ENCODE results near the gene NAT9.
A peak's percentile ranks its signal among the peaks of the same experiment; 100 is the strongest.

NAT9 gene

GRCh38 chr17:74816905-74817620, 40.9 kb upstream of the NAT9 start:
- H3K4me3 ChIP-seq (ENCODE audit: low read depth, low read length) = no peak overlapping the region
- peaks cover 0 to 44% of the 10 kb centered on the region in 2 experiments; a peak in 1 of 3 replicates for H3K36me3 ChIP-seq (ENCODE audit: control insufficient read depth in 2 of 2, insufficient read depth in 1 of 2, low read length in 2 of 2)
- peak; percentile 58 for TF ChIP-seq ZNF341 (tag by site-specific recombination; IDR thresholded peaks at IDR 0.05; ENCODE audit: low read depth)
- TF ChIP-seq, protein P1, sequence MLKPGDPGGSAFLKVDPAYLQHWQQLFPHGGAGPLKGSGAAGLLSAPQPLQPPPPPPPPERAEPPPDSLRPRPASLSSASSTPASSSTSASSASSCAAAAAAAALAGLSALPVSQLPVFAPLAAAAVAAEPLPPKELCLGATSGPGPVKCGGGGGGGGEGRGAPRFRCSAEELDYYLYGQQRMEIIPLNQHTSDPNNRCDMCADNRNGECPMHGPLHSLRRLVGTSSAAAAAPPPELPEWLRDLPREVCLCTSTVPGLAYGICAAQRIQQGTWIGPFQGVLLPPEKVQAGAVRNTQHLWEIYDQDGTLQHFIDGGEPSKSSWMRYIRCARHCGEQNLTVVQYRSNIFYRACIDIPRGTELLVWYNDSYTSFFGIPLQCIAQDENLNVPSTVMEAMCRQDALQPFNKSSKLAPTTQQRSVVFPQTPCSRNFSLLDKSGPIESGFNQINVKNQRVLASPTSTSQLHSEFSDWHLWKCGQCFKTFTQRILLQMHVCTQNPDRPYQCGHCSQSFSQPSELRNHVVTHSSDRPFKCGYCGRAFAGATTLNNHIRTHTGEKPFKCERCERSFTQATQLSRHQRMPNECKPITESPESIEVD (tag by site-specific recombination; IDR thresholded peaks at IDR 0.05) = no peak
- H3K9me3 ChIP-seq (ENCODE audit: control insufficient read depth, insufficient read depth, low read depth, low read length) = no peaks in the 10 kb centered on the region
- ChIA-PET POLR2A (no interaction called here), CTCF (interaction anchor here (0.6 to 5.9 kb wide), 7 partner anchors 25 to 547 kb away, joined by 3 to 38 read pairs (median 4); no protein-coding TSS in a partner anchor)
- H3K4me1 ChIP-seq (ENCODE audit: control insufficient read depth, insufficient read depth, low read length) = no peaks in the 10 kb centered on the region
- H3K27ac ChIP-seq (ENCODE audit: extremely low read depth, low read depth, low read length) = no peak overlapping the region

DNA sequence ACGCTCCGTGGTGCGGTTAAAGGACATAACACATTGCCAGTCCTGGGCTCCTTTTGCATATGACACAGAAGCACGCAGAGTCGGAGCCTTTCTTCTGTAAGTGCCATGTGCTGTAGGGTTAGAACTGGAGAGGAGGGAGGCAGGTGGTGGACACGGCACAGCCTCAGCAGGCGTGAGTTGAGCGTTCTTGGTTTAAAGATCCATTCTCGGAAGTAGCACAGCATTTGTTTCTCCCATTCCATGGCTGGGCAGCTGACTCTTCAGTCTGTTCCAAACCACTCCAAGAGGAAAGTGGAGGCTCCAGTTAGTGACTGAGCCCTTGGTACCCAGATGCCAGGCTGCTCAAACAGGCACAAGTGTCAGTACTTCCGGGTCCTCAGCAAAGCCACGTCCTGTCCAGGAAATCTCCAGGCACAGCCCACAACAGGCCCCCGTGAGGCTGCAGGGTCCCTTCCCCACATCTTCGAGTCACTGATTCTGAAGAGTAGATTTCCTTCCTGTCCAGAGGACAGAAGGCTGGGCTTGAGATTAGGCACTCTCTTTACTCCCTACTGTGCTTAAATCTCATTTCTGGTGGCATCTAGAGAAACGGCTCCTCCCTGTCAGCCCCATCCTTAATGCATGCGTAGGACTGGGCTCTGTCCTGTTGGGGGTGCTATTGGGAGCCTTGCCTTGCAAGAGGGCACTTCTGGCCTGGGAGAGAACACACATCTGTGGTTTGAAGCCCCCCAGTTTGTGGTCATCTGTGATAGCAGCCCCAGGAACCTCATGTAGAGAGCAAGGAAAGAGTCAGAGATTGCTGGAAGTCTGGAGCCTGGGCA, 39.6 kb upstream of the NAT9 start:
- TF ChIP-seq ZEB2 (tag by site-specific recombination; IDR thresholded peaks at IDR 0.05) (no peak), ZNF341 (tag by site-specific recombination; IDR thresholded peaks at IDR 0.05; ENCODE audit: low read depth) (no peak; the same call in 1 of the 2 replicates), ZIC2 (tag by site-specific recombination; IDR thresholded peaks at IDR 0.05) (no peak), ZNF23 (tag by site-specific recombination; IDR thresholded peaks at IDR 0.05; ENCODE audit: borderline replicate concordance) (no peak), ATF2 (tag by site-specific recombination; IDR thresholded peaks at IDR 0.05; ENCODE audit: low read depth) (no peak), ZNF248 (tag by site-specific recombination; IDR thresholded peaks at IDR 0.05) (no peak), ZNF239 (tag by site-specific recombination; IDR thresholded peaks at IDR 0.05) (no peak), GFI1B (tag by site-specific recombination; IDR thresholded peaks at IDR 0.05) (no peak)
- TF ChIP-seq, protein P2, sequence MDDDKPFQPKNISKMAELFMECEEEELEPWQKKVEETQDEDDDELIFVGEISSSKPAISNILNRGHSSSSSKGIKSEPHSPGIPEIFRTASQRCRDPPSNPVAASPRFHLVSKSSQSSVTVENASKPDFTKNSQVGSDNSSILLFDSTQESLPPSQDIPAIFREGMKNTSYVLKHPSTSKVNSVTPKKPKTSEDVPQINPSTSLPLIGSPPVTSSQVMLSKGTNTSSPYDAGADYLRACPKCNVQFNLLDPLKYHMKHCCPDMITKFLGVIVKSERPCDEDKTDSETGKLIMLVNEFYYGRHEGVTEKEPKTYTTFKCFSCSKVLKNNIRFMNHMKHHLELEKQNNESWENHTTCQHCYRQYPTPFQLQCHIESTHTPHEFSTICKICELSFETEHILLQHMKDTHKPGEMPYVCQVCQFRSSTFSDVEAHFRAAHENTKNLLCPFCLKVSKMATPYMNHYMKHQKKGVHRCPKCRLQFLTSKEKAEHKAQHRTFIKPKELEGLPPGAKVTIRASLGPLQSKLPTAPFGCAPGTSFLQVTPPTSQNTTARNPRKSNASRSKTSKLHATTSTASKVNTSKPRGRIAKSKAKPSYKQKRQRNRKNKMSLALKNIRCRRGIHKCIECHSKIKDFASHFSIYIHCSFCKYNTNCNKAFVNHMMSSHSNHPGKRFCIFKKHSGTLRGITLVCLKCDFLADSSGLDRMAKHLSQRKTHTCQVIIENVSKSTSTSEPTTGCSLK (tag by site-specific recombination; IDR thresholded peaks at IDR 0.05) = no peak

DNA sequence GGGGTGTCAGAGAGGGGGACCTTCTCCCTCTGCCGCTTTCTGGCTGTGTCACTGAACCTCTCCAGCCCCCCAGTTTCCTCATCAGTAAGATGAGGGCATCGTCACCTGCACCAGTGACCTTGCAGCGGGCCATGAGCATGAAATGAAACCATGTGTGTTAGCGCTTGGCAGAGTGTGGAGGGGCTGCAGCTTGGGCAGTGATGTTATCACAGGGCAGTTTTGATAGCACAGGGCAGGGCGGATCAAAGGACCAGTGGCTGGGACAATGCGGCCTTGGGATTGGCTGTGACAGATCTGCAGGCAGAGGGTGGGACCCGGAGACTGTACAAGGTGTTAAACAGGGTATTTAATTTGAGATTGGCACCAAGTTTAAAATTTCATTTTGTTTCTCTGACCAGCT, 38.9 kb upstream of the NAT9 start:
- ChIA-PET POLR2A (no interaction called here), CTCF (interaction anchor here (0.5 to 5.9 kb wide), 4 partner anchors 10 to 609 kb away, joined by 3 to 38 read pairs (median 4); no protein-coding TSS in a partner anchor)
- H3K4me3 ChIP-seq (ENCODE audit: low read depth, low read length) = no peak overlapping the region
- H3K27ac ChIP-seq (ENCODE audit: extremely low read depth, low read depth, low read length) = no peak overlapping the region
- H3K4me1 ChIP-seq (ENCODE audit: control insufficient read depth, insufficient read depth, low read length) = no peaks in the 10 kb centered on the region
- H3K36me3 ChIP-seq (ENCODE audit: control insufficient read depth in 2 of 2, insufficient read depth in 1 of 2, low read length in 2 of 2) = peaks cover 0 to 37% of the 10 kb centered on the region in 2 experiments; a peak in 2 of 3 replicates
- H3K9me3 ChIP-seq (ENCODE audit: control insufficient read depth, insufficient read depth, low read depth, low read length) = no peaks in the 10 kb centered on the region
- no peak for TF ChIP-seq ZNF660 (tag by site-specific recombination; IDR thresholded peaks at IDR 0.05)
- TF ChIP-seq ZNF558 (tag by site-specific recombination; IDR thresholded peaks at IDR 0.05) = no peak
- TF ChIP-seq SCRT2 (tag by site-specific recombination; IDR thresholded peaks at IDR 0.05) = no peak
- TF ChIP-seq ZNF473 (tag by site-specific recombination; IDR thresholded peaks at IDR 0.05) = no peak
- no peak for TF ChIP-seq ZNF792 (tag by site-specific recombination; IDR thresholded peaks at IDR 0.05)
- no peak for TF ChIP-seq ZNF211 (tag by site-specific recombination; IDR thresholded peaks at IDR 0.05; ENCODE audit: low read depth)
- no peak for TF ChIP-seq ZNF223 (tag by site-specific recombination; IDR thresholded peaks at IDR 0.05)
- no peak for TF ChIP-seq ZNF629 (tag by site-specific recombination; IDR thresholded peaks at IDR 0.05)
- no peak for TF ChIP-seq ZXDB (tag by site-specific recombination; IDR thresholded peaks at IDR 0.05)
- TF ChIP-seq ZNF433 (tag by site-specific recombination; IDR thresholded peaks at IDR 0.05; ENCODE audit: low read depth) = no peak
- TF ChIP-seq ZBTB48 (tag by site-specific recombination; IDR thresholded peaks at IDR 0.05) = no peak
- TF ChIP-seq KLF1 (tag by site-specific recombination; IDR thresholded peaks at IDR 0.05) = no peak

More for the DNA sequence above, 39.6 kb upstream of the NAT9 start:
- no peak overlapping the region for H3K27ac ChIP-seq (ENCODE audit: extremely low read depth, low read depth, low read length)
- CTCF ChIA-PET = interaction anchor here (0.6 to 5.9 kb wide), 8 partner anchors 11 to 546 kb away, joined by 3 to 38 read pairs (median 4); no protein-coding TSS in a partner anchor
- POLR2A ChIA-PET = no interaction called here
- H3K4me1 ChIP-seq (ENCODE audit: control insufficient read depth, insufficient read depth, low read length) = no peaks in the 10 kb centered on the region
- H3K36me3 ChIP-seq (ENCODE audit: control insufficient read depth in 2 of 2, insufficient read depth in 1 of 2, low read length in 2 of 2) = peaks cover 0 to 38% of the 10 kb centered on the region in 2 experiments; a peak in 2 of 3 replicates
- no peak overlapping the region for H3K4me3 ChIP-seq (ENCODE audit: low read depth, low read length)
- no peaks in the 10 kb centered on the region for H3K9me3 ChIP-seq (ENCODE audit: control insufficient read depth, insufficient read depth, low read depth, low read length)
